HG03457 (cell line): ENCODE measurements around the gene SMIM26.

Experiments
- ATAC-seq: cut with Tn5 transposase; IDR thresholded peaks from one replicate; pipeline ENCODE4 v1.9.1; 2021; ENCODE audit warnings: moderate number of reproducible peaks; ENCODE audit not compliant: unreplicated experiment

SMIM26 gene

DNA sequence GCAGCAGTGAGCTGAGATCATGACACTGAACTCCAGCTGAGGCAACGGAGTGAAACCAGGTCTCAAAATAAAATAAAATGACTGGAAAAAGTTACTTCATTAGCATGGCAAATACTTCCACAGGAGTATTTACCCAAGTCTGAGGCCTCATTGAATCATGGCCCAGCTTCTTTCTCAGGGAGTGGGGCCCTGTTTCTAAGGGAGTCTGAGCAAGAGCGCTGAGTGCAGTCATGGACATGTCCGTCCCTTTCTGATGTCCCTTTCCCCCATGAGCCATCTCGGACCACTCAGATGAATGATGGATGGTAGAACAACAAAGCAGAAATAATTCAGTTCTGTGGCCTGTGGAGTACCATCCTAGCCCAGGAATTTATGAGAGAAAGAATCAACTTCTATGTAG is 12.8 kb downstream of the SMIM26 start:
- ATAC-seq = no peak

DNA sequence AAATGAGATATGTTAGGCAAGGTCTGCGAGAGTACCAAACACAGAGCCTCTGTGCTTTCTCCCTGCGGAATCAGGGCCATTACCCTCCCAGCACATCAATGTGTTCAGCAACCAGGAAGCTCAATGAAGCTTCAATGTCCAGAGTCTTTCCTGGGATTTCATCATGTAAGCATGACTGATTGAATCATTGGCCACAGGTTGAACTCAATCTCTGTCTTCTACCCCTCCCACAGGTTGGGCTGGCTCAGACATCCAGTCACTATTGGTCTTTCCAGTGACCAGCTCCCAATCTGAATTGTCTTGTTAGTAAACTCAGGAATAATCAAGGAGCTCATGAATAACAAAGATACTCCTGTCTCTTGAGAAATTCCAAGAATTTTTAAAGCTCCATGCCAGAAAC is 17.9 kb downstream of the SMIM26 start:
- ATAC-seq = no peak

DNA sequence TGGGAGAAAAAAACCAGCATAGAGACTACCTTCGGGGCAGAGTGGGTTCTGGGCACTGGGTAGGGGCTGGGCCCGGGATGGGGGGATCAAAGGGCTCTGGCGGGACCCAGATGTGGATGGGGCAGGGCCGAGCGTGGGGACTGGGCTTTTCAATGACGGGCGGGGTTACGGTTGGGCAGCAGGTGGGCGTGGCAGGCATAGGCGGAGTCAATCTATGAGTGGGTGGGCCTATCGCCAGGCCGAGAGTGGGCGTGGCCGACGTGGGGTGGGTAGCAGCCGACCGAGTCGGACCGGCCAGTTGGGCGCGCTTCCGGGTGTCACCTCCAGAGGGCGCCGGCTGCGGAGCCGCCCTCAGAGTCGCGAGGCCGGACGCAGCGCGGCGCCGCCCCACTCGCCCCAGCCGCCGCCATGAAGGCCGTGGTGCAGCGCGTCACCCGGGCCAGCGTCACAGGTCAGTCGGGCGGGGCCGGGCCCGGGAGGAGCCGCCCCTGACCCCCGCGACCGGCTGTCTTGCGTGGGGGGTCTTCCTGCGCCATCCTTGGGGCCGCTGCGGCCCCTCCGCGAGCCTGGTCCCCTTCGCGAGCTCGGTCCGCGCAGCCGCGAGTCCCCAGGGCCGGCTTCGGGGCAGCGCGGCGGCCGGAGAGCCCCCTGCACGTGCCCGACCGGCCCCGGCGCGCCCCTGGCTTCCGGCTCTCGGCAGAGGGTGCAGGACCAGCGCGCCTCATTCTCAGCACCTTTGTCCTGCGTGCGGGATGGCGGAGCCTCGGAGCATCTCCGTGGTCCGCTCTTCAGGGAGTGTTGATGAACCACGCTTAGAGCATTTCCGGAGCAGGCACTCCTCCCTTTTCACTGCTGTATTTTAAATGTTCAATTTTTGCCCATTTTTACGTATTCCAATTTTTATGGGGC is 20.7 kb downstream of the SMIM26 start, which contains the start of gene DTD1:
DTD1 (plus strand) TSS at position 390 of the 909 bp plus-strand sequence; CDS start at position 409, 19 bp downstream.
- ATAC-seq = peak; percentile 81

DNA sequence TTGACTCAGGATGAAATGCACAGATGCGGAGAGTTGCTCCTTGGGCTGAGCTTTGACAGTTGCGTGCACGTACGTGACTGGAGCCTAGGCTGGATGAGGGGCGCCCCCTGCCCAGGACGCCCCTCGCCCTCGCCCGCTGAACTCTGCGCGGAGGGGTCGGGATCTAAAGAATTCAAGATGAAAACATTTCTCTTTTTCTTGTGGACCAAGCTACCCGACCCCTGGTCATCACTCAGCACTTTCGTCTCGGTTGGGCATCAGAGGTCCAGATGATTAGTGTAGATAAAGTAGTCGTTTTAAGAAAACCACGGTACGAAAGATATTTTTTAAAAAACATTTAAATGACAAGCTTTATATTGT is 21.3 kb downstream of the SMIM26 start:
- peak; percentile 8 for ATAC-seq

DNA sequence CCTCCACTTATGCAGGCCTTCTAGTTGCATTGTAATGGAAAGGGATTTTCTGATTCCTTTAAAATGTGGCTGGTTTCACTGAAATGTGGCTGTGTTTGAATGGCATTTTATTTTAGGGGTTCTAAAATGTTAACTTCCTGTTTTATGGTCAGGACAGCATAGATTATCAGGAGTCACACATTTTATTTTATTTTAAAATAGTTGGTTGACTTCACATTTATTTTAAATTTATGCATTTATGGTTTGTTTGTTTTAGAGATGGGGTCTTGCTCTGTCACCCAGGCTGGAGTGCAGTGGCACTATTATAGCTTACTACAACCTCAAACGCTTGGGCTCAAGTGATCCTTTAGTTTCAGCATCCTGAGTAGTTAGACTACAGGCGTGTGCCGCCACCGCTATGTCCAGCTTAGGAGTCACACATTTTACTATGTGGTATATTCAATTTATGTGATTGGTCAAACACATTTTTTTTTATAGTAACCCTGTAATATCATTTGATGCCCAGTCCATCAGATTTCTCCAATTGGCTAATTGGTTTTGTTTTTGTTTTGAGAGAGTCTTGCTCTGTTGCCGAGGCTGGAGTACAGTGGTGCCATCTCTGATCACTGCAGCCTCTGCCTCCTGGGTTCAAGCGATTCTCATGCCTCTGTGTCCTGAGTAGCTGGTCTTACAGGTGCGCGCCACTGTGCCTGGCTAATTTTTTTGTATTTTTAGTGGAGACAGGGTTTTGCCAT is 22.9 kb downstream of the SMIM26 start:
- ATAC-seq = no peak

DNA sequence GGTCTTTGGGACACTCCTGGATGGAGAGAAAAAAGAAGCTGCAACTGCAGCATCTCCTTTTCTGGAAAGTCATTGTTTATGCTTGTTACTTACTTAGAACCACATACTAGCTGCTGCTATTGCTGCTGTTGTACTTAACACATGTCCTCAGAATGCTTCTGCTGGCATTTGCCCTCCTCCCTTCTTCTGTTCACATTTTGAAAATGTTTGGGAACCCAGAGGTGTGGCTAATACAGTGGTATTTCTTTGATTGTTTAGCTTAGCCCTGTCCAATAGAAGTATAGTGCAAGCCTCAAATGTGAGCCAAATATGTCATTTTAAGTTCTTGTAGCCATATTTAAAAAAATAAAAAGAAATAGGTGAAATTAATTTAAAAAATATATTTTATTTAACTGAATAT is 29.0 kb downstream of the SMIM26 start:
- no peak for ATAC-seq

DNA sequence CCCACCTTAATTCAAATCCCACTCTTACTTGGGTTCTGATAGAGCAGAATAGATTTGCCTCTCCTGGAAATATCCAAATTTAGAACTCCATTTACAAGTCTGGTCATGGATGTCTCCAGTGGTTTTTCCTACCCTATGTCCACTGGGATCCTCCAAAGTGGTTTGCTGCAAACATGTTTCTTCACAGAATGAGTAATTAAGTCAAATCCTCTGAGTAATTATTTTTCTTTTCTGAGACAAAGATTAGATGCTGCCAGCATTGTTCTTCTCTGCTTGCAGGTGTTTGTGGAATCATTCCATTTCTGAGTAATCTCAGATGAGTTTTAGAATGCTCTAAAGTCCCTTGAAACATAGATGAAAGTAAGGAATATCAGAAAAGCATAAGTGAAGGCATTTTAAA is 42.5 kb downstream of the SMIM26 start:
- ATAC-seq = no peak

DNA sequence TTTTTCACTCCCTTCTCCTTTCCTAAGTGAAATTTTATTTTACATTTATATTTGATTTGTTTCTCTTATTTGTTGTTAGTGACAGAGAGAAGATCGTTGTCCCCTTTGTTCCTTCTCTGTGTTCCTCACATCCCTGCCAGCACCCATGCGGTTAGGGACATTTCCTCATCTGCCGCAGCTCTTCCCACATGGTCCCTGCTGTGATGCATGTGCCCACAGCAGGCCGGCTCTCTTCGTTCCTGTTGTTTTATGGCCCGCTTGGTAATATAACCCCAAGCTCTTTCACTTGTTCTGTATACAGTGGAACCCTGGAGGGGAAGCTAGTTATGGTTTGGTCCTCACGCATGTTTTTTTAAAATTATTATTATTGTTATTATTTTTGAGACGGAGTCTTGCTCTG is 44.3 kb downstream of the SMIM26 start:
- no peak for ATAC-seq

DNA sequence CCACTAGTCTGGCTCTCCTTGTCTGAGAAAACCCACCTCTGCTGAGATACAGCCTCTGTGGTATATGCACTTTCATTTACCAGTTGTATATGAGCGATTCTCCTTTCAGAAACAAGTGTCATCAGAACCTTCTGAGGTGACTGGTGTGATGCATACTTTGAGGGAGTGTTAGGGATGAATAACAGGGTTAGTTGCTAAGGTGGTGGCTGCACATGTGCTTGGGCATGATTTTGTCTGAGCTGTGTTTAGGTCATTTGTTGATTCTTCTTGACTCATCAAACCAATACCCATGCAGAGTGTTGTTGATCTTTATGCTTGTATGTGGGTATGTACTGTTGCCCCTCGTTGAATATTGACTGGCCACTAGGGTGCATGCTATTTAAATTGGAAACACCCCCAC is 46.3 kb downstream of the SMIM26 start:
- ATAC-seq = no peak

DNA sequence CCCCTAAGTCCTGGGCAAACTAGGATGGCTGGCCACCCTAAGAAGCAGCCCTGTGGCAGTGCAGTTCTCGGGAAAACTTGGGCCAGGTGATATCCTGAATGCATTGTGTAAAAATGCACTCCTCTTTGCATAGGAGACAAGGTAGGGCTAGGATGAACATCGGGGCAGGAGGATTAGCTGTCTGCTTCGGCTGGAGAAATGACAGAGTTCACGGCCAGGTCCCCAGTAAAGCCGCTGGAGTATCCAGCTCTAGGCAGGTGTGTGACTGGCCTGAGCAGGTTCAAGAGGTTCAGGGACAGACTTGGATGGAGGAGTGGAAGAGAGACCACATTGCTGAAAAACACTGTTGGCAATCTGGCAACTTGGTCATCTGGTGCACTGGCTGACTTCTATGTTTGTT is 47.0 kb downstream of the SMIM26 start:
- no peak for ATAC-seq

DNA sequence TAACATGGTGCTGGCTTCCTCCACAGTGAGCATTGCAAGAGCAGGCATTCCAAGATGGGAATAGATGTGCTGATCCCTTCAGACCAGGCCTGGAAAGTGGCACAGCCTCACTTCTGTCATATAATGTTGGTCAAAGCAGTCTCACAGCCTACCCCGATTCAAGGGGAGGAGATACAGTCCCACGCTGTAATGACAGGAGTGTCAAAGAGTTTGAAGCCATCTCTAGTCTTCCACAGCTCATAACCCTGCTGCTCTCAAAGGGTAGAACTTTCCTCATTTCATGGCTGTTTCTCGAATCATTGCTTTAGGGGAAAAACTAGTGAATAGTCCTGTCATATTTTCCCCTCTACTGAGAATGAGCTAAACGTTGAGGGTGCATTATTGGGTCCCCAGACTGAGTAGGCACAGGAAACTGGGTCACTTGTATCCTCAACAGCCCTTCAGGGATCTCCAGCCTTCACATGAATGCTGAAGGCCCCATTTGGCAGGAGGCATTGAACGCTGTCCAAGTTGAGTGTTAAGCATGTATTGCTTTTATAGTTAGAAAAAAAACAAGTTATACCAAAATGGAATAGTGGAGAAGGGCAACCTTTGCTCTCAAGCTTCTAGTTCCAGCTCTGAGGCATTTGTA is 47.9 kb downstream of the SMIM26 start:
- no peak for ATAC-seq
